Measurements from ENCODE around the gene NPC1L1.

NPC1L1 gene

DNA sequence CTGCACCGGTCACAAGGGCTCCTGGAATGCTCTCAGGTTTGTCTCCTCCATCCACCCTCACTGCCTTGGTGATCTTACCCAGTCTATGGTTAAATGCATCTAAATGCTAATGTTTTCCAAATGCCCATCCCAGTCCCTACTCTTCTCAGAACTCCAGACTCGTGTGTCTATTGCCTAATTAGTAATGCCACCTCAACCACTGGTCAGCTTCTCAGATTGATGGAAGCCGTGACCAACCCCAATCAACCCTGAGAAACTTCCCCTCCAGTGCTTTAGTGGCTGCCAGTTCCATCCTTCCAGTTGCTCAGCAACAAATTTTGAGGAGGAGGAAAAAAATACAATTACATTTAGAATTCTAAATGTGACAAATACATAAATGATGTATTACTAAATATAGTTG, 69.3 kb downstream of the NPC1L1 start:
- DNase-seq (ENCODE audit: low read depth): no peak

GRCh38 chr7:44471436-44471835, 69.7 kb downstream of the NPC1L1 start:
- no peak for DNase-seq (ENCODE audit: low read depth)

DNA sequence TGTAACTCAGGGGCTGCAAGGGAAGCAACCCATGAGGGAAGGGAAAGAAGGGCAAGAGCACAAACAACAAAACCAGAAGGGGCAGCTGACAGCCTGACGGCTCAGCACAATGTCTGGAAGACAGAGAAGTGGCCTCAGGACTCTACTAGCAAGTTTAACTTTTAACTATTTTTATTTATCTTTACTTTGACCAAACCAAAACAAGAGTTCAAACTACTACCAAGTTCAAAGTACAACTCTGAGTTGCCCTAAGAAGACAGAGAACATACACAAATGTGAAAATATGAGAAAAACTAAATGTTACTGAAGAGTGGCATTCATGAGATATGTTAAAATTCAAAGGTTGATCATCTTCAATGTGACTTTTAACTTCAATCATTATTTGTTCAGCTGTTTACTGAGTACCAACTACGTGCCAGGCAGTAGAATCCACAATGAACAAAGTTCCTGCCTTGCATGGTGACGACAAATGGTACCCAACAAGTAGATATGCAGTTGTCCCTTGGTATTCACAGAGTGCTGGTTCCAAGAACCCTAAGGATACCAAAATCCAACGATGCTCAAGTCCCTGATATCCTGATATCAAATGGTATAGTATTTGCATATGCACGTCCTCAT, 70.4 kb downstream of the NPC1L1 start:
- DNase-seq (ENCODE audit: low read depth): no peak

DNA sequence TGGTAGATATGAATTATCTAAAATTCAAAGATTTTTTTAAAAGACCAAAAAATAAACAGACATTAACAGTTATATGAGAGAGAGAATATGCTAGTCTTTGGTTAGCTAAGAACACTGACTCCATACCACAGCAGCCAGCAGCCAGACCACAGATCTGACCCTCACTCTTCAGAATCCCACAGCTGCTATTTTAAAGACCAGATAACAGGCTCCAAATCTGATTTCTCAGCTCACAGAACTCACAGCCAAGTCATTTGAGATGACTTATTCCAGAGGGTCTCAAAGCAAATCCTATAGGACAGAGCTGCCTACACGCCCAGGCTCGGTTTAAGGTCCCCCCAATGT, 71.0 kb downstream of the NPC1L1 start:
- DNase-seq (ENCODE audit: low read depth): no peak

DNA sequence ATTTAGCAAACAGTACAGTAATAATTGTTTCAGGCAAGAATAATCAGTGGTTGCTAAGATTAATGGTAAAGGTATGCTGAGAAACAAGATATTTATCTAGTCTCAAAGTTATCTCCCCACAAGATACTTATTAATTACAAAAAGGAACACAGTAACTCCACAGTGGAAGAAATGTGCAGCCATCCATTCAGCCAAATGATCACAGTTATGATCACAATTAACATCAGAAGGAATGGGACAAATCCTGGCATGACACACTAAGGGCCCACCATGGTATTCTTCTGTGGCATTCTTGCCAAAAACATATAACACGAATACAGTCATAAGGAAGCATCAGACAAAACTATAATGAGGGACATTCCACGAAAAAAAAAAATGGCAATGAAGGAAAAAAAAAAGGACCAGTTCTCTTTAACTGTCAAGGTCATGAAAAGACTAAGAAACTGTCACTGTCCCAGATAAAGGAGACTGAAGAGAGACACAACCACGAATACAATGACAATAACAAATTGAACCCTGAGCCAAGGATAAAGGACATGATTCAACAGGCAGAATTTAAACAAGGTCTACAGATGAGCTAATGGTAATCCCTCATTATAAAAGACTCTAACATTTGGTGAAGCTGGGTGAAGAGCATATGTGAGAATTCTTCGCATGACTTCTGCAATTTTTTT, 71.5 kb downstream of the NPC1L1 start:
- no peak for DNase-seq (ENCODE audit: low read depth)

- no peak for DNase-seq (ENCODE audit: low read depth)
Measured at GRCh38 chr7:44467217-44467548, 73.9 kb downstream of the NPC1L1 start.

DNA sequence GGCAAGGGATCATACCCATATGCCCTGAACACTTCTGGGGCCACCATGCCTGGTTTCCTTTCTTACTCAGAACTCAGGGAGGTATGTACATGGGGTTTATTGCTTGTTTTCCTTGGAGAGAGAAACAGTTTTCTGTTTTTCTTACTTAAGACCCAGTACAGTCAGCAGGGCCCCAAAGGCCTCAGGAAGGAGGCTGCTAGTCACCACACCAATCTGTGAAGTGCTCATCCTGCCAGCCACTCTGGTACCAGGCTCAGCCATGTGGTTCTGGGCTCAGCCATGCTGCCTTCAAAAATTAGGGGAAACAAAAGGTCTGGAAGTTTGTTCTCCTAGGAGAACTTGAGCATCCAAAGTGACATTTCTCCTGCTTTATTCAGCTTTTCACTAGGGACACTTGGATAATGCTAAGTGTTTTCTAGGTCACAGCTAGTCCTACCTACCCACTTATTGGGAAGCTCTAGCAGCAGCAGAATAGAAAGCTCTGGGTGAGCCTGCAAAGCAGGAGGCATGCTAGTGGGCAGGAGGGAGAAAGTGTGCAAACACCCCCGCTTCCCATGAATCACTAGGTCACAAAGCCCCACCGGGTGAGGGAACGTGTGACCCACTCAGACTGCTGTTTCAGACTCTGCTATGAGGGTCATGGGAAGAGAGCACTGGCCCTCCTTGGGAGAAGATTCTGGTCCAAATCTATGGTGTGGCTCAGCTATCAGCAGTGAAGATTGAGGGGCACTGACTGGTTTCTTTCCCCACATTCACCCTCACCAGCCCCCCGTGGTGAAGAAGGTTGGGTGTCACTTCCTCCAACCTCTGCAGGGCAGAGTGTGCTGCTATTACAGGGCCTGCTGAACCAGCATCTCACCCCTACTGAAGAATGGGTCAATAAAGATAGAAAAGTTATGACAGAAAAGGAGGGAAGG, 74.6 kb downstream of the NPC1L1 start:
- DNase-seq (ENCODE audit: low read depth): no peak

DNA sequence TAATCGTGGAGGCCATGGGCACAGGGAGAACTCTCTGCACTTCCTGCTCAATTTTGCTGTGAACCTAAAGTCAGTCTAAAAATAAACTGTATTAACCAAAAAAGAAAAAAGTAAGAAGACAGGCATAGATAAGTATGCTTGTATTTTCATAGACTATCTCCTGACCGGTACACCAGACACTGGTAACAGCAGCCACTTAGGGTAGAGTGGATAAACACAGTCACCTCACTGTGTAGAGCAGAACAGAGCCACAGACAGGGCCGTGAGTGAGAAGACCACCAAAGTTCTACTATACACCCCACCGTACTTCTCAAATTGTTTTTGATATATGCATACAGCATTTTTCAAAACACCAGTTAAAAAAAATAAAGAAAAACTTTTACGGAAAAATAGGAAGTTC, 75.6 kb downstream of the NPC1L1 start:
- DNase-seq (ENCODE audit: low read depth): no peak

GRCh38 chr7:44463169-44463808, 77.8 kb downstream of the NPC1L1 start:
- no peak for DNase-seq (ENCODE audit: low read depth)

Data from stimulated activated CD8-positive, alpha-beta memory T cell treated with anti-CD3 and anti-CD28 coated beads, Interleukin-7, amount 100 ng/mL, for 24 hours (primary cell).